B cell (primary cell): ENCODE results near the gene RTTN.
"Not testable (repeated sequence)": the region's sequence is repeated elsewhere in the genome, so short reads cannot be mapped to it uniquely, and the experiment has no call there.

Source experiments
- EZH2 ChIP-seq: IDR thresholded peaks from 2 replicates; pipeline ENCODE4 v1.6.1; 2012; ENCODE audit warnings: borderline replicate concordance, low read depth, mild to moderate bottlenecking, moderate library complexity, low read length; ENCODE audit not compliant: insufficient read depth, poor library complexity, severe bottlenecking
- TF ChIP-seq, protein P1 (sequence below): fragments of 200-600 bp; IDR thresholded peaks from one replicate; pipeline ENCODE4 v1.8.0; 2022; ENCODE audit warnings: antibody characterized with exemption, mild to moderate bottlenecking

DNA sequence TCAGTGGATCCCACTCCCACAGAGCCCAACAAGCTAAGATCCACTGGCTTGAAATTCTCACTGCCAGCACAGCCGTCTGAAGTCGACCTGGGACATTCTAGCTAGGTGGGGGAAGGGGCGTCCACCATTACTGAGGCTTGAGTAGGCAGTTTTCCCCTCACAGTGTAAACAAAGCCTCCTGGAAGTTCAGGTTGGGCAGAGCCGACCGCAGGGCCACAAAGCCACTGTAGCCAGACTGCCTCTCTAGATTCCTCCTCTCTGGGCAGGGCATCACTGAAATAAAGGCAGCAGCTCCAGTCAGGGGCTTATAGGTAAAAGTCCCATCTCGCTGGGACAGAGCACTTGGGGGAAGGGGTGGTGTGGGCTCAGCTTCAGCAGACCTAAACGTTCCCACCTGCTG is 31.4 kb upstream of the RTTN start:
- not testable (repeated sequence) for TF ChIP-seq EZH2
- TF ChIP-seq, protein P1, sequence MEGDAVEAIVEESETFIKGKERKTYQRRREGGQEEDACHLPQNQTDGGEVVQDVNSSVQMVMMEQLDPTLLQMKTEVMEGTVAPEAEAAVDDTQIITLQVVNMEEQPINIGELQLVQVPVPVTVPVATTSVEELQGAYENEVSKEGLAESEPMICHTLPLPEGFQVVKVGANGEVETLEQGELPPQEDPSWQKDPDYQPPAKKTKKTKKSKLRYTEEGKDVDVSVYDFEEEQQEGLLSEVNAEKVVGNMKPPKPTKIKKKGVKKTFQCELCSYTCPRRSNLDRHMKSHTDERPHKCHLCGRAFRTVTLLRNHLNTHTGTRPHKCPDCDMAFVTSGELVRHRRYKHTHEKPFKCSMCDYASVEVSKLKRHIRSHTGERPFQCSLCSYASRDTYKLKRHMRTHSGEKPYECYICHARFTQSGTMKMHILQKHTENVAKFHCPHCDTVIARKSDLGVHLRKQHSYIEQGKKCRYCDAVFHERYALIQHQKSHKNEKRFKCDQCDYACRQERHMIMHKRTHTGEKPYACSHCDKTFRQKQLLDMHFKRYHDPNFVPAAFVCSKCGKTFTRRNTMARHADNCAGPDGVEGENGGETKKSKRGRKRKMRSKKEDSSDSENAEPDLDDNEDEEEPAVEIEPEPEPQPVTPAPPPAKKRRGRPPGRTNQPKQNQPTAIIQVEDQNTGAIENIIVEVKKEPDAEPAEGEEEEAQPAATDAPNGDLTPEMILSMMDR: not testable (repeated sequence)
